HG03354 (cell line): Measurements from ENCODE around the gene KRTAP5-7.

Experiments
- ATAC-seq: cut with Tn5 transposase; IDR thresholded peaks from one replicate; pipeline ENCODE4 v1.9.1; 2021; ENCODE audit warnings: mild to moderate bottlenecking; ENCODE audit not compliant: unreplicated experiment, poor library complexity, severe bottlenecking

KRTAP5-7 gene

GRCh38 chr11:71495286-71496230 lies 31.5 kb upstream of the KRTAP5-7 start:
- no peak for ATAC-seq

- ATAC-seq: no peak
Observed at GRCh38 chr11:71496421-71496820, 30.6 kb upstream of the KRTAP5-7 start.

GRCh38 chr11:71498091-71498490 lies 29.0 kb upstream of the KRTAP5-7 start:
- no peak for ATAC-seq

DNA sequence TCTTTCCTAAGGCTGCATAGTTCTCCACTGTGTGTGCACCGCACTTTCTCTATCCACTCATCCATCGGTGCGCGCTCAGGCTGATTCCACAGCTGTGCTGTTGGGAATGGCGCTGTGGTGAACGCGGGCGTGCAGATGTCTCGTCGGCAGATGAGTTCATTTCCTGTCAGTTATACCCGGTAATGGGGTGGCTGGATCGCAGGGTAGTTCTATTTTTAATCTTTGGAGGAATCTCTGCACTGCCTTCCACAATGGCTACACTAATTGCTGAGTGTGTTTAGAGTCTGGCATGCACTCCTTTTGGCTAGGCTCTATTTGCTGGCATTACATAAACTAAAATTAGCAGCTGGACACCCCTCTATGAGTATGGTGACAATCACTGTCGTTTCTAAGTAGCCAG lies 27.9 kb upstream of the KRTAP5-7 start:
- ATAC-seq: no peak

DNA sequence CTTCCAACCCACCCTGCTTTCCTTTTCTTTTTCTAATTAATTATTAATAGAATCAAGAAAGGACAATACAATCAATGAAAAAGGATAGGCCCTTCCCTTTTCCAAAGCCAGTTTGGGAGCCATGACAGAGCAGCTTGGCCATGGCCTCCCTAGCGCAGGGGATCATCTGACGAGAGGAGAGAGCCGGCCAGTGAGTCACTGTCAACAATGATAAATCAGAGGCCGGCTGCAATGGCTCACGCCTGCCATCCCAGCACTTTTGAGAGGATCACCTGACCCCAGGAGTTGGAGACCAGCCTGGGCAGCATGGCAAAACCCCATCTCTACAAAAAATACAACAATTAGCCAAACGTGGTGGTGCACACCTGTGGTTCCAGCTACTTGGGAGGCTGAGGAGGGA lies 27.5 kb upstream of the KRTAP5-7 start:
- ATAC-seq: no peak

DNA sequence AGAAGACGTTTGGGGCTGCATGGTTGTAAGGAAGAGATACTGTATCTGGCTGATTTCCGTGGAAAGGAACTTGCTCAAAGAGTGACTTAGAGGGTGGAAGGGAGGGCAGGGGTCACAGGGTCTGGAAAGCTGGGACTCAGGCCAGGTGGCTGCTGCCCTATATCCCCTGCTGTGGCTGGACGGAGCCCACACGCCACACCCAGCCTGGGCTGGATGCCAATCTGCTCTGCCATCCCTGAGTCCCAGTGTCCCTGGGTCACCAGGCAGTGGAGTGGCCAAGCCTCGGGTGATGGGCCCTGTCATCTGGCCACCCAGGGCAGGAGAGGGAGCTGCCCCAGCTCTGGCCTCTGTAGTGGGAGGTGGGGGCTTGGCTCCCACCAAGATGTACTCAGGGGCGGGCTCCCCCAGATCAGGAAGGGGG lies 26.5 kb upstream of the KRTAP5-7 start:
- no peak for ATAC-seq

DNA sequence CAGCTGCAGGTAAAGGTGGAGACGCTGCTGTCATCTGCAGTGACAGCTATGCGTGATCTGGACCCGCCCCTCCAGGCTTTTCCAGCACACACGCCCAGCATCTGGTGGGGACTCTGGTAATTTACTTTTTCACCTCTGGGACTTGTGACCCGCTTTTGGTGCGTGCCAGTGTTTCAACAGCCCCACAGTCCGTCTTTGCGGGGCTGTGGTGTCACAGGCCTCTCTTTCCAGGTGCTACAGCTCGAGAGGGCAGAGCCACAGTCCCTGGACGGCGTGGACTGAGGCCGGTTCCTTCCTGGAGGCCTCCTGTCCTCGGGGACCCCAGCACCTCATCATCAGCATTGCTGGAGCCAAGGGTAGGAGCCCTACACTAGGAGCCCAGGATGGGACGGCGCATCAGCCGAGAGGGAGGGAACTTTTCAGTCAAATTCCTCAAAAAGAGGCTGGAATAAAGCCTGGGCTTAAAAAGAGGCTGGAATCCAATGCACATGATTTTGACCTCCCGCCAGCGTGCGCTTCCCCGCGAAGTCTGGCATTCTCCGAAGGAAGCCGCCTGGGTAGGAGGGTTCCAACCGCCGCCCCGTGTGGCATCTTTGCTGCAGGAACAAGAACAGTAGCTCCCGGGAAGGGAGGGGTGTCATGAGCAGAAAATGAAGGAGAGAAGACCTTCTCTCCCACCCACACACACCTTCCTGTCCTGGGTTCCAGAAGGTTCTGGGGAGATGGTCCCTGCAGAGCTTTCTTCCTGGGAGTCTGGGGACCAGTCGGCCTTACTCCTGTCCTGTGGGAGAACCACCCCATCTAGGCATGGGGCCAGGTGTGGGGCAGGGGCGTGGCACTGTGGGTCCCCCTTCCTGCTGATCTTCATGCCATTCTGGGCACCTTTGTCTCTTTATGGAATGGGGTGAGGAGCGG lies 25.7 kb upstream of the KRTAP5-7 start:
- no peak for ATAC-seq

DNA sequence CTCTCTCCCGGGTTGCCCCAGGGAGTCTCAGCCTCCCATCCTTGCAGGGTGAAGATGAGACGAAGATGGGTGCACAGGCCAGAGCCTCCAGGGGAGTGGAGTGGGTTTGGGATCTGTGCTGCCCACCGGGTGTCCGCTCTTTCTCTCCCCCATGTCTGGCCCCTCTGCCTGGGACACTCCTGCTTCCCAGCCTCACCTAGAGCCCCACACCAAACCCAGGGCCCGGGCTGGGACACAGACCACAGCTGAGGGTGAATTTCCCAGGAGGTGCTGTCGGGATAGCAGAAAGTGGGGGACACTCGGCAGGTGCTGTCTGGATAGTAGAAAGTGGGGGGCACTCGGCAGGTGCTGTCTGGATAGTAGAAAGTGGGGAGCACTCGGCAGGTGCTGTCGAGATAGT lies 25.0 kb upstream of the KRTAP5-7 start:
- no peak for ATAC-seq

DNA sequence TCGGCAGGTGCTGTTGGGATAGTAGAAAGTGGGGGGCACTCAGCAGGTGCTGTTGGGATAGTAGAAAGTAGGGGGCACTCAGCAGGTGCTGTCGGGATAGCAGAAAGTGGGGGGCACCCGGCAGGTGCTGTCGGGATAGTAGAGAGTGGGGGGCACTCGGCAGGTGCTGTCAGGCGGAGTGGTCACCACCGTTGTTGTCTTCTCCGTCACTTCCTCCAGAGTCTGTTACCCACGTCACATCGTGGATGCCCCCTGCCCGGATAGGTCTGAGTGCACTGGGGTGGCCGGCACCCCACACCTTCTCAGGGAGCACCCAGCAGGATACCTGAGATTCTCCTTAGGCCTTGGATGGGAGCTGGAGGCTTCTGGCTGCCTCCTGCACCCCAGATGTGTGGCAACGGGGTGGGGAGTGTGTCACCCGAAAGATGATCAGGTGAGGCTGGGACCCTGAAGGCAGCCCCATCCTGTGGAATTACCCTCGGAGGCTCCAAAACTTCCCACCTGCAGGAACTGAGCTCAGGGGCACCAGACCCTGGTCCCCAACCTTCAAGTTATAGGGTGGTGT lies 24.1 kb upstream of the KRTAP5-7 start:
- no peak for ATAC-seq

- ATAC-seq: no peak
Observed at GRCh38 chr11:71504531-71504930, 22.5 kb upstream of the KRTAP5-7 start.

DNA sequence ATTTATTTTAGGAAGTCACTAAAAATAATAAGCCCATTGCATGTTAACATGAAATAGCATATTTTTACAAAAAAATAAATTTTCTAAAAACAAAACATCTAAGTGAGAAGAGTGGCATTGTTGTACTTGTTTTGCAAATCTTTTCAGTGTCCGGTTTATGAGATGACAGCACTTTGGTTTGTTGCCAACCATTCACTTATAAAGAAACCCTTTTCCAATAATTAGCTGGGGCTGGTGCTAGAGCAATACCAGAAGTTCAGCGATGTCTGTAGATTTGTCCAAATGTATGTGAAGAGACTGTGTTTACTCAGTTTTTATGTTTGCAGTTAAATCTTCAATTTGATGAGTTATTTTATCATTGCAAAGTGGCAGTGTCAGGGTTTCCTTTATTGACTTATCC lies 22.1 kb upstream of the KRTAP5-7 start:
- no peak for ATAC-seq

GRCh38 chr11:71505781-71506180 lies 21.3 kb upstream of the KRTAP5-7 start:
- ATAC-seq: no peak

- ATAC-seq: no peak
Observed at GRCh38 chr11:71507102-71507501, 20.0 kb upstream of the KRTAP5-7 start.

GRCh38 chr11:71518506-71519471 lies 8.3 kb upstream of the KRTAP5-7 start:
- ATAC-seq: no peak

DNA sequence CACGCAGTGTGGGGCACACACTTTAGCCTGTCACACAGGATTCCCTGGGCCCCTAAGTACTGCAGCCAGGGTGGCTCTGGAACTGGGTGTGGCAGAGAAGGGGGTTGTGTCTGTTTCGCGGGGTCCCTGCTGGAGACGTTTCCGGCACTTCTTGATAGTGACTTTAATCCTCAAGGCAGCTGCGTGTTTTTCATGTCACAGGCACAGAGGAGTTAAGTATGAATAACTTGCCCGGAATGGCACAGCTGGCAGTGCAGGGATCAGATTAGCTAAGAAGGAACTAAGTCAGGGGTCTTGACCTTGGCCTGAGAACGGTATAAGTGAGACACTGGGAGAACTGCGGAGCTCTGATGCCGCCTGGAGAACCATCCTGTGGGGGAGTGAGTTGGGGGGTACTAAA lies 7.5 kb upstream of the KRTAP5-7 start:
- no peak for ATAC-seq

- ATAC-seq: no peak
Observed at GRCh38 chr11:71525188-71525937, 1.7 kb upstream of the KRTAP5-7 start.

- ATAC-seq: no peak
Observed at GRCh38 chr11:71525938-71526495, 1.1 kb upstream of the KRTAP5-7 start.

GRCh38 chr11:71527576-71528210 lies 626 bp downstream of the KRTAP5-7 start:
- ATAC-seq: no peak
